HG02870 (cell line): ENCODE results near the gene PHF1.
"Not testable (repeated sequence)": the region's sequence is repeated elsewhere in the genome, so short reads cannot be mapped to it uniquely, and the experiment has no call there.

Experiments used
- ATAC-seq: cut with Tn5 transposase; IDR thresholded peaks from one replicate; pipeline ENCODE4 v1.9.1; 2021; ENCODE audit warnings: mild to moderate bottlenecking, moderate library complexity; ENCODE audit not compliant: unreplicated experiment

PHF1 gene

GRCh38 chr6:33391278-33391921 lies 19.4 kb upstream of the PHF1 start, which contains the start of gene KIFC1:
KIFC1 (plus strand) TSS chr6:33391823; CDS start chr6:33391986, 163 bp downstream.
- ATAC-seq: peak; percentile 87

DNA sequence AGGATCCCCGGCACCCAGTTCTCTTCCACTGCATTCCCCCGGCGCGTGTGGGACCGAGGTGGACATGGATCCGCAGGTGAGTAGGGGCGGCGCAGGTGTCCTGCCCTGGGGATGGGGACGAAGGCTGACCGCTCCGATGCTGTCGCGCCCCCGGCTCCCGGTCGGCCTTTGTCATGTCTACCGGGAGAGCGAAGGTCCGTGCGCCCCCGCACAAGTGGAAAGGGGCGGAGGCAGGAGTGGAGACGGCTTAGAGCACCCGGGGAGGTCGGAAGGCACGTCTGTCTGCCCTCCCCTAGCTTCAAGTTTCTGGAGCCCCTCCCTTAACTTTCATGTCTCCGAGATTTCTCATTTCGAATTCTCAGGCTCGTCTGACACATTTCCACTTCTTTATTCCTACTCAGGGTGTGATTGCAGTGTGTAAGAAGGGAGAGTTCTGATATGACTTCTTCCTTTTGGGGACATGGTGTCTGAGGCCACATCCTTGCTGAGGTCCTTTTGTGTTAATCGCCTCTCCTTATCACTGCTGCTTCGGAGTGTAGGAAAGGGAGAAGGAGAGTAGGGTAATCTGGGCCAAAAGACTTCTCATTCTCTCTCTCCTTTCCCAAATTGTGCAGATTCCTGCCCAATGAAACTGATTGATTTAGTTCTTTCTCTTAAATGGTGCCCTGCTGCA lies 18.8 kb upstream of the PHF1 start:
- ATAC-seq: peak; percentile 1

GRCh38 chr6:33392595-33392948 lies 18.2 kb upstream of the PHF1 start:
- no peak for ATAC-seq

DNA sequence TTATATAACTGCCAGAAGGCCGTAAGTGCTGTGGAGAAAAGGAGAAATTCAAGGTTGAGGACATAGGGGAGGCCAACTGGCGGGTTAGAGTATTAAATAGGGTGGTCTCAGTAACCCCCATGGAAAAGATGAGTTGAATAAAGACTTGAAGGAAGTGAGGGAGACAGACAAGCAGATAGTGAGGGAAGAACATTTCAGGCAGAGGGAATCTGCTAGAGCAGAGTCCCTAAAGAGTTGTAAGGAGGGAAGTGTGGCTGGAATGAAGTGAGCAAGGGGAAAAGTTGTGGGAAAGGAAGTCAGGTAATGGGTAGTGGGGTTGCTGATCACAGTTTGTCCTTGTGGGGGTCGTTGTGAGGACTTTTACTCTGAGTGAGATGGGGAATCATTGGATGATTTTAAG lies 17.8 kb upstream of the PHF1 start:
- no peak for ATAC-seq

- ATAC-seq: no peak
These were observed 13.3 kb upstream of the PHF1 start for GRCh38 chr6:33397541-33397940.

- ATAC-seq: not testable (repeated sequence)
These were observed 12.2 kb upstream of the PHF1 start for GRCh38 chr6:33398601-33399000.

- ATAC-seq: not testable (repeated sequence)
These were observed 10.9 kb upstream of the PHF1 start for GRCh38 chr6:33399881-33400280.

- no peak for ATAC-seq
These were observed 5.9 kb upstream of the PHF1 start for GRCh38 chr6:33404884-33405283.

- no peak for ATAC-seq
These were observed 5.4 kb upstream of the PHF1 start for GRCh38 chr6:33405386-33405940.

- ATAC-seq: no peak
These were observed 4.7 kb upstream of the PHF1 start for GRCh38 chr6:33406126-33406525.

GRCh38 chr6:33407132-33407718 lies 3.6 kb upstream of the PHF1 start:
- ATAC-seq: no peak

DNA sequence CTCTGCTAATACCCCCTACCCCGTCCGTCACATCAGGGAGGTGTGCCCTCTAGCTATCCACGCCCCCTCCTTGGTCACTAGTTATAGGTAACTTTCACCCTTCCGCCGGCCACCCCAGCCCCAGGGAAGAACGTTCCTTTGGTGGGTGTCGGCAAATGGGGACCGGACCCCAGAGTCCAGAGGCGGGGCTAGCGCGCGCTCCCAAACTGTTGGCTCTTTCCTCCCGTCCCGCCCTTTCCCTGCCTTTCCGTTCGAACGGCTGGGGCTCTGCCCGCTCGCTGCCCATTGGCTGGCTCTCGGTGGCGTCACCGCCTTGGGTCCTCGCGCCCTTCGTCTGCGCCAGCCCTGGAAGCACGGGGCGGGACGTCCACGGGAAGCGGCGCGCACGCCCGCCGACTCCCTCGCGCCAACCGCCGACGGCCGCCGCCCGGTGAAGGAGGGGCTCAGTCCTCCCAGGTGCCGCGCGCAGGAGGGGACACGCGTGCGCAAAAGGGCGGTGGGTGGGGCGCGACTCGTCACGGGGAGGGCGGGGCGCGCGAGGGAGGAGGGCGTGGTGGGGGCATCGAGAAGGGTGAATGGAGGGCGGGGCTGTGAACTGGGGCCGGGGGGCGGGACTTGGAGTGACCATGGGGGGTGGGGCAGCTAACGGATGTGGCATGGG lies 634 bp upstream of the PHF1 start:
- ATAC-seq: peak; percentile 80

GRCh38 chr6:33411632-33412005 lies 805 bp downstream of the PHF1 start:
- no peak for ATAC-seq

DNA sequence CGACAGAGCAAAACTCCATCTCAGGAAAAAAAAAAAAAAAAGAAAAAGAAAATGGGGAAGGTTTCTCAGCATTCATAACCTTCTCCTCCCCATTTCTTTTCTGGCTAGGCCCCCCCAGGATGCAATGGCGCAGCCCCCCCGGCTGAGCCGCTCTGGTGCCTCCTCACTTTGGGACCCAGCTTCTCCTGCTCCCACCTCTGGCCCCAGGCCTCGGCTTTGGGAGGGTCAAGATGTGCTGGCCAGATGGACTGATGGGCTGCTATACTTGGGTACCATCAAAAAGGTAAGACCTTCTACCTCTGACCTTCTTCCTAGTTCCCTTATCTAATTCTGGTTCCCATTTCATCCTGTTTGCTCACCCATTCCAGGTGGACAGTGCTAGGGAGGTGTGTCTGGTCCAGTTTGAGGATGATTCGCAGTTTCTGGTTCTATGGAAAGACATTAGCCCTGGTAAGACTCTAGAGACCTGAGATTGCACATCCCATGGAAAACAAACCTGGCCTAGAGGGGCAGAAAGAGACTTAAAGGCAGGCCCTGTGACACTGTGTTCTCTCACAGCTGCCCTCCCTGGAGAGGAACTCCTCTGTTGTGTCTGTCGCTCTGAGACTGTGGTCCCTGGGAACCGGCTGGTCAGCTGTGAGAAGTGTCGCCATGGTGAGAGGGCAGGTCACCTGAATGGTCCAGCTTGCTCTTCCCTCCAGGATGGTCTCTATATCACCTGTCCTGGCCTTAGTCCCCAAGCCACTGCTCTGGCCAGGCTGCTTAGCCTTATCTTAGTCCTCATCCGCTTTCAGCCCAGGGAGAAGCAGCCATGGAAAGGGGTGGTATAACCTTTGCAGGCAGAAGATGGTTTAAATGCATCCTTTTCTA lies 1.6 kb downstream of the PHF1 start:
- no peak for ATAC-seq

- ATAC-seq: no peak
These were observed 2.7 kb downstream of the PHF1 start for GRCh38 chr6:33413241-33414120.

GRCh38 chr6:33414592-33415271 lies 3.9 kb downstream of the PHF1 start:
- ATAC-seq: no peak

GRCh38 chr6:33415831-33416230 lies 5.0 kb downstream of the PHF1 start:
- no peak for ATAC-seq

DNA sequence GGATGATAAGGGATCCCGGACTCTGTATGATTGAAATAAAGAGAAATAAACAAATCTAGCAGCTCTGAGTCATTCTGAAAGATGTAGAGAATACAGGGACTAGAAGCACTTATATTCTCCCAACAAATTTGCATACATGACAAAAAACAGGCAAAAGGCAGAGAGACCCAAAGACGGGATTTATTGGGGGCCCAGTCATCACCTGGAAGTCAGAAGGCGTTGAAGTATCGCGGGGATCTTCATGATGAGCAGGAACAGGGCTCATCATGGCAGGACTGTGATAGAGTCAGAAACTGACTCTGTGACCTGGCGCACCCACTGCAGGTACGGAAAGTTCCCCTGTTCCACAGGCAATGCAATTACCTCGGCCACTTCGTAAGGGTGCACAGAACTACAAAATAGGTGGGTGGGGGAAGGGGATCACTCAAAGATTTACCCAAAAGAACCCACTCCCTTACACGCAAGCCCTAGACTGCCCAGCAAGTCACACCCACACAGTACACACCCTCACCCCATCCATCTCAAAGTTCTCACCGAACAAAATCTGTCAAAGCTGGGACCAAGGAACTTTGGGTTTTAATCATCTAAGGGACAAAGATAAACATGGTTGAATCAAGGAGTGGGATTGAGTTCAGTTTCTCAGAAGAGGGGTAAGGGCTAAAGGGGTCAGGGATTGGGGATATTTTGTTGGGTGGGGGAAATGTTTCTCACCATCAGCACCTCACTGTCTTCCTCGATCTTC lies 5.7 kb downstream of the PHF1 start:
- no peak for ATAC-seq
